ENCODE data around the gene ST7L. TPM values are rescaled to one million over a fixed set of nuclear protein-coding genes. Genes with fewer than 3 reads are reported as not detected.

The ST7L gene
- total and polyA plus RNA-seq, 2 donors (not counting 1 experiment from before 2014, with no cell fraction given): 14.6 to 18.0 TPM

- TF ChIP-seq EZH2 (IDR thresholded peaks at IDR 0.05; ENCODE audit: low read length, missing control alignments) (no peak), CTCF (conservative IDR thresholded peaks at IDR 0.05 in 1 of 2, IDR thresholded peaks at IDR 0.05 in 1 of 2; ENCODE audit: low read depth in 1 of 2, low read length in 2 of 2) (no peak)
- Histone ChIP-seq H3K9ac (ENCODE audit: insufficient read depth, low read length) (no peak overlapping the region), H3K27me3 (ENCODE audit: control insufficient read depth, insufficient read depth, low read length) (peaks cover 27% of the 10 kb centered on the region), H4K20me1 (ENCODE audit: control insufficient read depth, extremely low read depth, insufficient read depth, low read length) (no peaks in the 10 kb centered on the region), H3K9me3 (ENCODE audit: control insufficient read depth, insufficient read depth, low read depth, low read length) (no peaks in the 10 kb centered on the region), H3K4me1 (ENCODE audit: control insufficient read depth, extremely low read depth, insufficient read depth, low read length) (peaks cover 2% of the 10 kb centered on the region), H3K27ac (ENCODE audit: insufficient read depth, low read length) (no peak overlapping the region), H2AFZ (ENCODE audit: low read length) (no peak overlapping the region), H3K4me2 (ENCODE audit: extremely low read depth, insufficient read depth, low read length) (no peak overlapping the region), H3K4me3 (replicated peaks in 1 of 4; ENCODE audit: control extremely low read depth in 1 of 4, insufficient read depth in 1 of 4, low read depth in 3 of 4, low read length in 4 of 4) (no peak overlapping the region), H3K36me3 (ENCODE audit: control insufficient read depth, insufficient read depth, low read length) (no peaks in the 10 kb centered on the region), H3K79me2 (ENCODE audit: control insufficient read depth, insufficient read depth, low read length) (no peaks in the 10 kb centered on the region)
- DNase-seq (ENCODE audit: low read depth in 2 of 2): no peak
These were observed 112.6 kb downstream of the ST7L start for GRCh38 chr1:112506306-112506705.

GRCh38 chr1:112505878-112506277 lies 113.1 kb downstream of the ST7L start:
- no peak overlapping the region for H2AFZ ChIP-seq (ENCODE audit: low read length)
- H3K4me3 ChIP-seq (replicated peaks in 1 of 4; ENCODE audit: control extremely low read depth in 1 of 4, insufficient read depth in 1 of 4, low read depth in 3 of 4, low read length in 4 of 4): no peak overlapping the region
- H3K79me2 ChIP-seq (ENCODE audit: control insufficient read depth, insufficient read depth, low read length): no peaks in the 10 kb centered on the region
- H4K20me1 ChIP-seq (ENCODE audit: control insufficient read depth, extremely low read depth, insufficient read depth, low read length): no peaks in the 10 kb centered on the region
- no peak overlapping the region for H3K4me2 ChIP-seq (ENCODE audit: extremely low read depth, insufficient read depth, low read length)
- TF ChIP-seq CTCF (conservative IDR thresholded peaks at IDR 0.05 in 1 of 2, IDR thresholded peaks at IDR 0.05 in 1 of 2; ENCODE audit: low read depth in 1 of 2, low read length in 2 of 2) (no peak), EZH2 (IDR thresholded peaks at IDR 0.05; ENCODE audit: low read length, missing control alignments) (no peak)
- no peaks in the 10 kb centered on the region for H3K9me3 ChIP-seq (ENCODE audit: control insufficient read depth, insufficient read depth, low read depth, low read length)
- no peak overlapping the region for H3K9ac ChIP-seq (ENCODE audit: insufficient read depth, low read length)
- peaks cover 2% of the 10 kb centered on the region for H3K4me1 ChIP-seq (ENCODE audit: control insufficient read depth, extremely low read depth, insufficient read depth, low read length)
- DNase-seq (ENCODE audit: low read depth in 2 of 2): no peak
- no peak overlapping the region for H3K27ac ChIP-seq (ENCODE audit: insufficient read depth, low read length)
- no peaks in the 10 kb centered on the region for H3K36me3 ChIP-seq (ENCODE audit: control insufficient read depth, insufficient read depth, low read length)
- peaks cover 27% of the 10 kb centered on the region for H3K27me3 ChIP-seq (ENCODE audit: control insufficient read depth, insufficient read depth, low read length)

DNA sequence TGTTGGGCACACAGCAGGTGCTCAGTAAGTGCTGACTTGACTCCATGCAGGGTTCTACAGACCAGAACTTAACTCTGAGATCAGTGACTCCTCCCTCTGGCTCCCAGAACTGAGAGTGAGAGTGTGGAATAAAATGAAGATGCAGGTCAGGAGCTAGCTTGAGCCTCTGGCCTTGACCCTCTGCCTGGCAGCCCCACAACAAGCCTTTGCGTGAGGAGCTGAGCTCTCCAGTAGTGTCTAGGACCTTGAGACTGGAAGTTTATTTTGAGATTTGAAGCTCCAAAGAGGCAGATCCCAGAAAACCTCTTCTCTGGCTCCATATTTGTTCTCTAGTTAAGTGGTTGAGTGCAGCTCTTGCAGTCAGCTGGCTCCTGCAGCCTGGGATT lies 113.5 kb downstream of the ST7L start:
- Histone ChIP-seq H4K20me1 (ENCODE audit: control insufficient read depth, extremely low read depth, insufficient read depth, low read length) (no peaks in the 10 kb centered on the region), H3K27ac (ENCODE audit: insufficient read depth, low read length) (no peak overlapping the region), H3K9ac (ENCODE audit: insufficient read depth, low read length) (no peak overlapping the region), H3K4me2 (ENCODE audit: extremely low read depth, insufficient read depth, low read length) (no peak overlapping the region), H3K27me3 (ENCODE audit: control insufficient read depth, insufficient read depth, low read length) (peaks cover 27% of the 10 kb centered on the region), H3K9me3 (ENCODE audit: control insufficient read depth, insufficient read depth, low read depth, low read length) (no peaks in the 10 kb centered on the region), H3K36me3 (ENCODE audit: control insufficient read depth, insufficient read depth, low read length) (no peaks in the 10 kb centered on the region), H3K79me2 (ENCODE audit: control insufficient read depth, insufficient read depth, low read length) (no peaks in the 10 kb centered on the region), H3K4me3 (replicated peaks in 1 of 4; ENCODE audit: control extremely low read depth in 1 of 4, insufficient read depth in 1 of 4, low read depth in 3 of 4, low read length in 4 of 4) (no peak overlapping the region), H3K4me1 (ENCODE audit: control insufficient read depth, extremely low read depth, insufficient read depth, low read length) (peaks cover 2% of the 10 kb centered on the region), H2AFZ (ENCODE audit: low read length) (no peak overlapping the region)
- no peak for DNase-seq (ENCODE audit: low read depth in 2 of 2)
- no peak for TF ChIP-seq EZH2 (IDR thresholded peaks at IDR 0.05; ENCODE audit: low read length, missing control alignments)
- no peak for TF ChIP-seq CTCF (conservative IDR thresholded peaks at IDR 0.05 in 1 of 2, IDR thresholded peaks at IDR 0.05 in 1 of 2; ENCODE audit: low read depth in 1 of 2, low read length in 2 of 2)

Measured in fibroblast of lung (primary cell).